Measurements from ENCODE around the gene ASB2. TPM values are rescaled to one million over a fixed set of nuclear protein-coding genes. Genes with fewer than 3 reads are reported as not detected.

Gene ASB2
- total and polyA plus RNA-seq, 2 of the 4 experiments (the other 2 are of a cell fraction), result 0.54 to 0.77 TPM

GRCh38 chr14:93954516-93954830 is 21.9 kb downstream of the ASB2 start (continued):
- TF ChIP-seq MXI1 (IDR thresholded peaks at IDR 0.05; ENCODE audit: borderline replicate concordance, low read depth, low read length) (no peak), CEBPB (IDR thresholded peaks at IDR 0.05; ENCODE audit: low read depth, low read length) (no peak), RAD21 (IDR thresholded peaks at IDR 0.05; ENCODE audit: low read length) (no peak)

- POLR2A ChIA-PET (ENCODE audit: unreplicated experiment), result no interaction called here
- no peak for ATAC-seq (ENCODE audit: low read depth)
- in situ Hi-C loops (cut with MboI; ENCODE audit: low sequenced_read_pairs), result no loop called here
- TF ChIP-seq CHD1 (IDR thresholded peaks at IDR 0.05; ENCODE audit: low read depth, low read length) (no peak), NFE2L2 (IDR thresholded peaks at IDR 0.05; ENCODE audit: low read depth, low read length) (no peak), CEBPB (IDR thresholded peaks at IDR 0.05; ENCODE audit: low read depth, low read length) (no peak), ELK1 (IDR thresholded peaks at IDR 0.05; ENCODE audit: borderline replicate concordance, low read depth, low read length) (no peak), BHLHE40 (IDR thresholded peaks at IDR 0.05; ENCODE audit: low read depth, low read length) (no peak), SMC3 (IDR thresholded peaks at IDR 0.05; ENCODE audit: low read depth, low read length) (no peak), MXI1 (IDR thresholded peaks at IDR 0.05; ENCODE audit: borderline replicate concordance, low read depth, low read length) (no peak), FOS (IDR thresholded peaks at IDR 0.05; ENCODE audit: low read depth, low read length) (no peak), CTCF (conservative IDR thresholded peaks at IDR 0.05; ENCODE audit: low read depth, low read length) (no peak), RCOR1 (IDR thresholded peaks at IDR 0.05; ENCODE audit: insufficient replicate concordance, low read length) (no peak), MAFK (IDR thresholded peaks at IDR 0.05; ENCODE audit: low read depth, low read length) (no peak), POLR2A (IDR thresholded peaks at IDR 0.05; ENCODE audit: low read depth, low read length) (no peak), RFX5 (IDR thresholded peaks at IDR 0.05; ENCODE audit: low read depth, low read length) (no peak), RAD21 (IDR thresholded peaks at IDR 0.05; ENCODE audit: low read length) (no peak), MAZ (IDR thresholded peaks at IDR 0.05; ENCODE audit: borderline replicate concordance, low read depth, low read length) (no peak)
Observed at GRCh38 chr14:93953739-93954515, 22.4 kb downstream of the ASB2 start.

More at GRCh38 chr14:93953739-93954515, 22.4 kb downstream of the ASB2 start:
- WGBS, 2 experiments (ENCODE audit: extremely low coverage in 2 of 2, insufficient read length in 1 of 2), result 90% methylated on average over 2 of the region's 18 CpGs; no CpG with 5 or more reads in 1 of the 2 experiments
- H2BK120ac ChIP-seq (ENCODE audit: low read depth, low read length), result no peak overlapping the region
- peaks cover 2% of the 10 kb centered on the region for H3K4me1 ChIP-seq (ENCODE audit: control insufficient read depth, insufficient read depth, low read length)
- CTCF ChIA-PET, result no interaction called here
- DNase-seq, result no peak
- intact Hi-C loops (cut with micrococcal nuclease), result no loop called here
- no peak overlapping the region for H2BK20ac ChIP-seq (ENCODE audit: low read depth, low read length)
- peaks cover 2% of the 10 kb centered on the region; the same call in 1 of the 2 replicates for H3K27me3 ChIP-seq (ENCODE audit: control insufficient read depth, insufficient read depth, low read length)
- H3K9ac ChIP-seq (ENCODE audit: low read depth, low read length), result no peak overlapping the region
- H3K9me3 ChIP-seq (ENCODE audit: control insufficient read depth, insufficient read depth, low read length), result no peaks in the 10 kb centered on the region
- no peak overlapping the region for H3K56ac ChIP-seq (ENCODE audit: extremely low read depth, insufficient read depth, low read length)
- H3K79me1 ChIP-seq (ENCODE audit: low read depth in 1 of 2, low read length in 2 of 2), result no peaks in the 10 kb centered on the region
- no peak overlapping the region for H2BK5ac ChIP-seq (ENCODE audit: low read depth, low read length, poor library complexity, severe bottlenecking)
- H4K20me1 ChIP-seq (ENCODE audit: insufficient read depth, low read length), result no peaks in the 10 kb centered on the region
- H3K18ac ChIP-seq (ENCODE audit: low read depth, low read length), result no peak overlapping the region
- no peak overlapping the region for H3K14ac ChIP-seq (replicated peaks; ENCODE audit: low read depth, low read length)
- dilution Hi-C loops (cut with HindIII; ENCODE audit: low sequenced_read_pairs, unreplicated experiment), result no loop called here
- H4K8ac ChIP-seq (ENCODE audit: low read depth in 2 of 2, low read length in 2 of 2), result no peak overlapping the region
- no peak overlapping the region for H3K27ac ChIP-seq (ENCODE audit: insufficient read depth, low read length)
- no peak overlapping the region for H4K91ac ChIP-seq (ENCODE audit: insufficient read depth, low read depth, low read length)
- H3K9me1 ChIP-seq (ENCODE audit: insufficient read depth, low read length), result peaks cover 7% of the 10 kb centered on the region; the same call in 1 of the 2 replicates
- no peak overlapping the region for H3K23ac ChIP-seq (ENCODE audit: low read depth, low read length)
- no peak overlapping the region for H3K4me3 ChIP-seq (ENCODE audit: insufficient read depth, low read depth, low read length)
- H2AK5ac ChIP-seq (ENCODE audit: low read depth, low read length), result no peak overlapping the region
- BruUV-seq (replicated peaks), result no TSS peak
- no peak overlapping the region for H4K5ac ChIP-seq (ENCODE audit: low read depth, low read length)
- no peak overlapping the region for H3K4ac ChIP-seq (ENCODE audit: low read depth, low read length)
- H3K36me3 ChIP-seq (ENCODE audit: control insufficient read depth, insufficient read depth, low read length), result no peaks in the 10 kb centered on the region
- no peak overlapping the region for H3K4me2 ChIP-seq (ENCODE audit: low read depth, low read length)
- H2AFZ ChIP-seq (replicated peaks; ENCODE audit: low read length, poor library complexity), result no peak overlapping the region
- no peak overlapping the region for H2BK15ac ChIP-seq (ENCODE audit: low read depth, low read length)
- H2AK9ac ChIP-seq (replicated peaks; ENCODE audit: low read depth, low read length, poor library complexity), result no peak overlapping the region

Data from IMR-90 (cell line).